ENCODE measurements around the gene AKT3. TPM values are rescaled to one million over a fixed set of nuclear protein-coding genes. Genes with fewer than 3 reads are reported as not detected.

The AKT3 gene
- total and polyA plus RNA-seq, 3 donors from 2014 or later: 32.3 to 70.9 (median 61.8) TPM

GRCh38 chr1:243623841-243624240, 226.2 kb downstream of the AKT3 start:
- H3K9me3 ChIP-seq: no peaks in the 10 kb centered on the region
- H3K36me3 ChIP-seq (ENCODE audit: low read depth, missing control alignments): no peaks in the 10 kb centered on the region
- TF ChIP-seq POLR2A (IDR thresholded peaks at IDR 0.05) (no peak), CTCF (IDR thresholded peaks at IDR 0.05) (no peak)
- H3K27me3 ChIP-seq: no peaks in the 10 kb centered on the region
- intact Hi-C loops (cut with DNase I; ENCODE audit: low total_unique reads): no loop called here
- H3K4me1 ChIP-seq: no peaks in the 10 kb centered on the region
- DNase-seq: no peak
- no peak overlapping the region for H3K27ac ChIP-seq
- no peak overlapping the region for H3K4me3 ChIP-seq
- 93 to 94% methylated on average over 2 of the region's 2 CpGs for WGBS, 2 donors

- no peak for DNase-seq
- Histone ChIP-seq H3K4me3 (no peak overlapping the region), H3K9me3 (no peaks in the 10 kb centered on the region), H3K27ac (no peak overlapping the region), H3K27me3 (no peaks in the 10 kb centered on the region), H3K4me1 (no peaks in the 10 kb centered on the region), H3K36me3 (ENCODE audit: low read depth, missing control alignments) (no peaks in the 10 kb centered on the region)
- 83 to 95% methylated on average over 2 of the region's 2 CpGs for WGBS, 2 donors
- no peak for TF ChIP-seq POLR2A (IDR thresholded peaks at IDR 0.05)
- TF ChIP-seq CTCF (IDR thresholded peaks at IDR 0.05): no peak
- intact Hi-C loops (cut with DNase I; ENCODE audit: low total_unique reads): no loop called here
These were observed 228.1 kb downstream of the AKT3 start for GRCh38 chr1:243621973-243622372.

- WGBS, 2 donors: 94 to 95% methylated on average over 3 of the region's 3 CpGs
- intact Hi-C loops (cut with DNase I; ENCODE audit: low total_unique reads): no loop called here
- no peaks in the 10 kb centered on the region for H3K4me1 ChIP-seq
- no peak overlapping the region for H3K4me3 ChIP-seq
- H3K36me3 ChIP-seq (ENCODE audit: low read depth, missing control alignments): no peaks in the 10 kb centered on the region
- TF ChIP-seq CTCF (IDR thresholded peaks at IDR 0.05) (no peak), POLR2A (IDR thresholded peaks at IDR 0.05) (no peak)
- DNase-seq: no peak
- no peaks in the 10 kb centered on the region for H3K9me3 ChIP-seq
- no peak overlapping the region for H3K27ac ChIP-seq
- no peaks in the 10 kb centered on the region for H3K27me3 ChIP-seq
These were observed 229.9 kb downstream of the AKT3 start for GRCh38 chr1:243620096-243620495.

- no peaks in the 10 kb centered on the region for H3K36me3 ChIP-seq (ENCODE audit: low read depth, missing control alignments)
- H3K4me1 ChIP-seq: no peaks in the 10 kb centered on the region
- DNase-seq: no peak
- H3K27me3 ChIP-seq: no peaks in the 10 kb centered on the region
- H3K9me3 ChIP-seq: no peaks in the 10 kb centered on the region
- no peak for TF ChIP-seq CTCF (IDR thresholded peaks at IDR 0.05)
- TF ChIP-seq POLR2A (IDR thresholded peaks at IDR 0.05): no peak
- H3K27ac ChIP-seq: no peak overlapping the region
- 97 to 99% methylated on average over 2 of the region's 2 CpGs for WGBS, 2 donors
- H3K4me3 ChIP-seq: no peak overlapping the region
- intact Hi-C loops (cut with DNase I; ENCODE audit: low total_unique reads): no loop called here
These were observed 240.3 kb downstream of the AKT3 start for GRCh38 chr1:243609698-243610097.

GRCh38 chr1:243605604-243606003, 244.4 kb downstream of the AKT3 start:
- 91 to 95% methylated on average over 2 of the region's 2 CpGs for WGBS, 2 donors
- no peaks in the 10 kb centered on the region for H3K36me3 ChIP-seq (ENCODE audit: low read depth, missing control alignments)
- no peak for TF ChIP-seq CTCF (IDR thresholded peaks at IDR 0.05)
- TF ChIP-seq POLR2A (IDR thresholded peaks at IDR 0.05): no peak
- H3K27ac ChIP-seq: no peak overlapping the region
- H3K4me3 ChIP-seq: no peak overlapping the region
- H3K9me3 ChIP-seq: no peaks in the 10 kb centered on the region
- no peak for DNase-seq
- H3K27me3 ChIP-seq: no peaks in the 10 kb centered on the region
- intact Hi-C loops (cut with DNase I; ENCODE audit: low total_unique reads): no loop called here
- no peaks in the 10 kb centered on the region for H3K4me1 ChIP-seq
